ENCODE results near the gene WDR55. TPM values are rescaled to one million over a fixed set of nuclear protein-coding genes. Genes with fewer than 3 reads are reported as not detected.

The WDR55 gene
- total RNA-seq, 1 experiment from 2014 or later: 49.2 TPM

DNA sequence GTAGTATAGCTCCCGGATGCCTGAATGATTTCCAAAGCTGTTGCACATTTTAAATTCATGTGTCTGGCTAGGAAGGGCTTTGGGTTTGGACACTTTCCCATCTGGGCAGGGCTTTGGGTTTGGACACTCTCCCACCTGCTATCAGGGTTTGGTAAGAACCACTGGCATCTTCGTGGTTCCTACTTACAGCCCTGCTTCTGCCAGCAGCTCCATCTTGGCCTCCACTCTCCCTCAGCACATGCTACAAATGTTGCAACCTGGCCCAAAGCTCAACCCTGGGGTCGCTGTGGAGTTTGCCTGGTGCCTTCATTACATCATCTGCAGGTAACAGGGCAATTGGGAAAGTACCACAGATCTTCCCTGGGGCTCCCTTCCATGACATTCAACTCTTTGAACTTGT, 22.0 kb upstream of the WDR55 start:
- Histone ChIP-seq H3K27me3 (ENCODE audit: control insufficient read depth, insufficient read depth, low read length) (no peaks in the 10 kb centered on the region), H3K27ac (ENCODE audit: low read length) (no peak overlapping the region), H3K36me3 (ENCODE audit: control insufficient read depth, insufficient read depth, low read length) (peaks cover 7% of the 10 kb centered on the region; the same call in 1 of the 2 replicates), H3K9me3 (ENCODE audit: control insufficient read depth, insufficient read depth, low read depth, low read length) (no peaks in the 10 kb centered on the region), H3K4me1 (ENCODE audit: control insufficient read depth, insufficient read depth, low read length) (peaks cover 11% of the 10 kb centered on the region; the same call in 1 of the 2 replicates), H3K4me3 (ENCODE audit: low read depth in 2 of 2, low read length in 2 of 2) (no peak overlapping the region)
- in situ Hi-C loops (cut with HindIII; ENCODE audit: low pct_unique_long_range_greater_than_20kb, low sequenced_read_pairs): no loop called here
- DNase-seq (ENCODE audit: low read depth, low spot score): no peak
- no peak for ATAC-seq
- ChIA-PET CTCF (no interaction called here), POLR2A (no interaction called here)
- no TSS peak for BruUV-seq (replicated peaks)
- TF ChIP-seq, protein P1, sequence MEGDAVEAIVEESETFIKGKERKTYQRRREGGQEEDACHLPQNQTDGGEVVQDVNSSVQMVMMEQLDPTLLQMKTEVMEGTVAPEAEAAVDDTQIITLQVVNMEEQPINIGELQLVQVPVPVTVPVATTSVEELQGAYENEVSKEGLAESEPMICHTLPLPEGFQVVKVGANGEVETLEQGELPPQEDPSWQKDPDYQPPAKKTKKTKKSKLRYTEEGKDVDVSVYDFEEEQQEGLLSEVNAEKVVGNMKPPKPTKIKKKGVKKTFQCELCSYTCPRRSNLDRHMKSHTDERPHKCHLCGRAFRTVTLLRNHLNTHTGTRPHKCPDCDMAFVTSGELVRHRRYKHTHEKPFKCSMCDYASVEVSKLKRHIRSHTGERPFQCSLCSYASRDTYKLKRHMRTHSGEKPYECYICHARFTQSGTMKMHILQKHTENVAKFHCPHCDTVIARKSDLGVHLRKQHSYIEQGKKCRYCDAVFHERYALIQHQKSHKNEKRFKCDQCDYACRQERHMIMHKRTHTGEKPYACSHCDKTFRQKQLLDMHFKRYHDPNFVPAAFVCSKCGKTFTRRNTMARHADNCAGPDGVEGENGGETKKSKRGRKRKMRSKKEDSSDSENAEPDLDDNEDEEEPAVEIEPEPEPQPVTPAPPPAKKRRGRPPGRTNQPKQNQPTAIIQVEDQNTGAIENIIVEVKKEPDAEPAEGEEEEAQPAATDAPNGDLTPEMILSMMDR (IDR thresholded peaks at IDR 0.05): no peak
- TF ChIP-seq SIN3A (IDR thresholded peaks at IDR 0.05; ENCODE audit: borderline replicate concordance, insufficient read depth, low read depth, low read length): no peak
- TF ChIP-seq POLR2AphosphoS5 (IDR thresholded peaks at IDR 0.05; ENCODE audit: low read depth, low read length): no peak
- TF ChIP-seq TCF7L2 (IDR thresholded peaks at IDR 0.05; ENCODE audit: low read depth, low read length): no peak
- TF ChIP-seq, protein P2, sequence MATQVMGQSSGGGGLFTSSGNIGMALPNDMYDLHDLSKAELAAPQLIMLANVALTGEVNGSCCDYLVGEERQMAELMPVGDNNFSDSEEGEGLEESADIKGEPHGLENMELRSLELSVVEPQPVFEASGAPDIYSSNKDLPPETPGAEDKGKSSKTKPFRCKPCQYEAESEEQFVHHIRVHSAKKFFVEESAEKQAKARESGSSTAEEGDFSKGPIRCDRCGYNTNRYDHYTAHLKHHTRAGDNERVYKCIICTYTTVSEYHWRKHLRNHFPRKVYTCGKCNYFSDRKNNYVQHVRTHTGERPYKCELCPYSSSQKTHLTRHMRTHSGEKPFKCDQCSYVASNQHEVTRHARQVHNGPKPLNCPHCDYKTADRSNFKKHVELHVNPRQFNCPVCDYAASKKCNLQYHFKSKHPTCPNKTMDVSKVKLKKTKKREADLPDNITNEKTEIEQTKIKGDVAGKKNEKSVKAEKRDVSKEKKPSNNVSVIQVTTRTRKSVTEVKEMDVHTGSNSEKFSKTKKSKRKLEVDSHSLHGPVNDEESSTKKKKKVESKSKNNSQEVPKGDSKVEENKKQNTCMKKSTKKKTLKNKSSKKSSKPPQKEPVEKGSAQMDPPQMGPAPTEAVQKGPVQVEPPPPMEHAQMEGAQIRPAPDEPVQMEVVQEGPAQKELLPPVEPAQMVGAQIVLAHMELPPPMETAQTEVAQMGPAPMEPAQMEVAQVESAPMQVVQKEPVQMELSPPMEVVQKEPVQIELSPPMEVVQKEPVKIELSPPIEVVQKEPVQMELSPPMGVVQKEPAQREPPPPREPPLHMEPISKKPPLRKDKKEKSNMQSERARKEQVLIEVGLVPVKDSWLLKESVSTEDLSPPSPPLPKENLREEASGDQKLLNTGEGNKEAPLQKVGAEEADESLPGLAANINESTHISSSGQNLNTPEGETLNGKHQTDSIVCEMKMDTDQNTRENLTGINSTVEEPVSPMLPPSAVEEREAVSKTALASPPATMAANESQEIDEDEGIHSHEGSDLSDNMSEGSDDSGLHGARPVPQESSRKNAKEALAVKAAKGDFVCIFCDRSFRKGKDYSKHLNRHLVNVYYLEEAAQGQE (IDR thresholded peaks at IDR 0.05; ENCODE audit: insufficient read depth in 1 of 2, low read depth in 2 of 2, low read length in 1 of 2): no peak
- intact Hi-C loops (cut with micrococcal nuclease; ENCODE audit: unreplicated experiment): no loop called here

DNA sequence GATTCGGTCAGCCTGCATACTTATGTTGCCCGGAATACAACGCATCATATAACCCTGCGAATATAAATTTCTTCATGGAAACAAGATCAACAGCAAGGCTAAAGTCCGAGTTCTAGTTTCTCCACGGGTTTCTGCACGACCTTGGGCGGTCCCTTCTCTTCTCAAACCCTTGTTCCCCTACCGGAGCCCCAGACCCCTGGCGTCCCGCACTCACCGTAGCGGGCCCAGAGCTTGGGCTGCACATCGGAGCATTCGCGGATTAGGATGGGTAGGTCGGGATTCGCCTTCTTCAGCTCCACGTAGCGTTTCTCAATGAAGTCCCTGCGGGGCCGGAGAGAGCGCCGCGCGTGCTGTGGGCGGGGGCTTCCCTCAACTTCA, 17.7 kb upstream of the WDR55 start:
- ATAC-seq (peak; percentile 22), DNase-seq (ENCODE audit: low read depth, low spot score) (no peak)
- peaks cover 20% of the 10 kb centered on the region; the same call in 1 of the 2 replicates for H3K36me3 ChIP-seq (ENCODE audit: control insufficient read depth, insufficient read depth, low read length)
- no TSS peak for BruUV-seq (replicated peaks)
- peak overlapping the region; percentile 91 to 94 for H3K4me3 ChIP-seq (ENCODE audit: low read depth in 2 of 2, low read length in 2 of 2)
- CTCF ChIA-PET: interaction anchor here (0.7 kb wide), 1 partner anchor 944 kb away, joined by 3 read pairs; no protein-coding TSS in a partner anchor
- peak overlapping the region; percentile 89 for H3K27ac ChIP-seq (ENCODE audit: low read length)
- TF ChIP-seq TCF7L2 (IDR thresholded peaks at IDR 0.05; ENCODE audit: low read depth, low read length) (no peak), SIN3A (IDR thresholded peaks at IDR 0.05; ENCODE audit: borderline replicate concordance, insufficient read depth, low read depth, low read length) (no peak), POLR2AphosphoS5 (IDR thresholded peaks at IDR 0.05; ENCODE audit: low read depth, low read length) (no peak)
- TF ChIP-seq, protein P1 (IDR thresholded peaks at IDR 0.05): no peak
- TF ChIP-seq, protein P2 (IDR thresholded peaks at IDR 0.05; ENCODE audit: insufficient read depth in 1 of 2, low read depth in 2 of 2, low read length in 1 of 2): no peak
- H3K9me3 ChIP-seq (ENCODE audit: control insufficient read depth, insufficient read depth, low read depth, low read length): no peaks in the 10 kb centered on the region
- no peaks in the 10 kb centered on the region for H3K27me3 ChIP-seq (ENCODE audit: control insufficient read depth, insufficient read depth, low read length)
- peaks cover 9% of the 10 kb centered on the region for H3K4me1 ChIP-seq (ENCODE audit: control insufficient read depth, insufficient read depth, low read length)
- POLR2A ChIA-PET: interaction anchor here (0.6 to 1.2 kb wide), 8 partner anchors 12 to 295 kb away, joined by 3 to 6 read pairs (median 4); no protein-coding TSS in a partner anchor
- in situ Hi-C loops (cut with HindIII; ENCODE audit: low pct_unique_long_range_greater_than_20kb, low sequenced_read_pairs): no loop called here
- intact Hi-C loops (cut with micrococcal nuclease; ENCODE audit: unreplicated experiment): no loop called here

All from Panc1 (cell line).